ENCODE results near the gene MYBPC1.

The MYBPC1 gene

GRCh38 chr12:101697930-101698799, 103.4 kb downstream of the MYBPC1 start (continued):
- peak; percentile 13; the same call in 1 of the 2 replicates for TF ChIP-seq YY1 (tag by site-specific recombination; IDR thresholded peaks at IDR 0.05)
- no peak for TF ChIP-seq ZNF404 (tag by site-specific recombination; IDR thresholded peaks at IDR 0.05)
- no peak for TF ChIP-seq ZNF529 (tag by site-specific recombination; IDR thresholded peaks at IDR 0.05; ENCODE audit: insufficient replicate concordance)
- TF ChIP-seq ZNF202 (tag by site-specific recombination; IDR thresholded peaks at IDR 0.05; ENCODE audit: borderline replicate concordance) = no peak
- TF ChIP-seq PRDM1 (tag by site-specific recombination; IDR thresholded peaks at IDR 0.05) = no peak
- no peak for TF ChIP-seq ZBTB48 (tag by site-specific recombination; IDR thresholded peaks at IDR 0.05)
- TF ChIP-seq ZNF169 (tag by site-specific recombination; IDR thresholded peaks at IDR 0.05) = no peak
- TF ChIP-seq ZNF549 (tag by site-specific recombination; IDR thresholded peaks at IDR 0.05) = no peak
- no peak for TF ChIP-seq ZNF585B (tag by site-specific recombination; IDR thresholded peaks at IDR 0.05)
- no peak for TF ChIP-seq ZNF548 (tag by site-specific recombination; IDR thresholded peaks at IDR 0.05)
- no peak for TF ChIP-seq ZFHX2 (tag by site-specific recombination; conservative IDR thresholded peaks at IDR 0.05)
- TF ChIP-seq, protein P1, sequence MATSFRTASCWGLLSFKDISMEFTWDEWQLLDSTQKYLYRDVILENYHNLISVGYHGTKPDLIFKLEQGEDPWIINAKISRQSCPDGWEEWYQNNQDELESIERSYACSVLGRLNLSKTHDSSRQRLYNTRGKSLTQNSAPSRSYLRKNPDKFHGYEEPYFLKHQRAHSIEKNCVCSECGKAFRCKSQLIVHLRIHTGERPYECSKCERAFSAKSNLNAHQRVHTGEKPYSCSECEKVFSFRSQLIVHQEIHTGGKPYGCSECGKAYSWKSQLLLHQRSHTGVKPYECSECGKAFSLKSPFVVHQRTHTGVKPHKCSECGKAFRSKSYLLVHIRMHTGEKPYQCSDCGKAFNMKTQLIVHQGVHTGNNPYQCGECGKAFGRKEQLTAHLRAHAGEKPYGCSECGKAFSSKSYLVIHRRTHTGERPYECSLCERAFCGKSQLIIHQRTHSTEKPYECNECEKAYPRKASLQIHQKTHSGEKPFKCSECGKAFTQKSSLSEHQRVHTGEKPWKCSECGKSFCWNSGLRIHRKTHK (tag by site-specific recombination; IDR thresholded peaks at IDR 0.05) = no peak
- TF ChIP-seq ZNF341 (tag by site-specific recombination; IDR thresholded peaks at IDR 0.05; ENCODE audit: low read depth) = no peak
- no peak for TF ChIP-seq ZNF791 (tag by site-specific recombination; IDR thresholded peaks at IDR 0.05)
- TF ChIP-seq ZNF324 (tag by site-specific recombination; IDR thresholded peaks at IDR 0.05) = no peak
- TF ChIP-seq BCL11A (tag by site-specific recombination; IDR thresholded peaks at IDR 0.05; ENCODE audit: low read depth) = no peak
- no peak for TF ChIP-seq ZNF626 (tag by site-specific recombination; IDR thresholded peaks at IDR 0.05)
- no peak for TF ChIP-seq ZNF280D (tag by site-specific recombination; IDR thresholded peaks at IDR 0.05)
- TF ChIP-seq OSR2 (tag by site-specific recombination; IDR thresholded peaks at IDR 0.05) = peak; percentile 40; the same call in 1 of the 2 replicates
- TF ChIP-seq ZNF785 (tag by site-specific recombination; IDR thresholded peaks at IDR 0.05) = no peak
- TF ChIP-seq ZNF560 (tag by site-specific recombination; IDR thresholded peaks at IDR 0.05; ENCODE audit: borderline replicate concordance) = no peak
- TF ChIP-seq, protein P2, sequence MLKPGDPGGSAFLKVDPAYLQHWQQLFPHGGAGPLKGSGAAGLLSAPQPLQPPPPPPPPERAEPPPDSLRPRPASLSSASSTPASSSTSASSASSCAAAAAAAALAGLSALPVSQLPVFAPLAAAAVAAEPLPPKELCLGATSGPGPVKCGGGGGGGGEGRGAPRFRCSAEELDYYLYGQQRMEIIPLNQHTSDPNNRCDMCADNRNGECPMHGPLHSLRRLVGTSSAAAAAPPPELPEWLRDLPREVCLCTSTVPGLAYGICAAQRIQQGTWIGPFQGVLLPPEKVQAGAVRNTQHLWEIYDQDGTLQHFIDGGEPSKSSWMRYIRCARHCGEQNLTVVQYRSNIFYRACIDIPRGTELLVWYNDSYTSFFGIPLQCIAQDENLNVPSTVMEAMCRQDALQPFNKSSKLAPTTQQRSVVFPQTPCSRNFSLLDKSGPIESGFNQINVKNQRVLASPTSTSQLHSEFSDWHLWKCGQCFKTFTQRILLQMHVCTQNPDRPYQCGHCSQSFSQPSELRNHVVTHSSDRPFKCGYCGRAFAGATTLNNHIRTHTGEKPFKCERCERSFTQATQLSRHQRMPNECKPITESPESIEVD (tag by site-specific recombination; IDR thresholded peaks at IDR 0.05) = no peak
- no peak for TF ChIP-seq ZNF292 (tag by site-specific recombination; IDR thresholded peaks at IDR 0.05; ENCODE audit: borderline replicate concordance, low read depth)
- TF ChIP-seq, protein P3, sequence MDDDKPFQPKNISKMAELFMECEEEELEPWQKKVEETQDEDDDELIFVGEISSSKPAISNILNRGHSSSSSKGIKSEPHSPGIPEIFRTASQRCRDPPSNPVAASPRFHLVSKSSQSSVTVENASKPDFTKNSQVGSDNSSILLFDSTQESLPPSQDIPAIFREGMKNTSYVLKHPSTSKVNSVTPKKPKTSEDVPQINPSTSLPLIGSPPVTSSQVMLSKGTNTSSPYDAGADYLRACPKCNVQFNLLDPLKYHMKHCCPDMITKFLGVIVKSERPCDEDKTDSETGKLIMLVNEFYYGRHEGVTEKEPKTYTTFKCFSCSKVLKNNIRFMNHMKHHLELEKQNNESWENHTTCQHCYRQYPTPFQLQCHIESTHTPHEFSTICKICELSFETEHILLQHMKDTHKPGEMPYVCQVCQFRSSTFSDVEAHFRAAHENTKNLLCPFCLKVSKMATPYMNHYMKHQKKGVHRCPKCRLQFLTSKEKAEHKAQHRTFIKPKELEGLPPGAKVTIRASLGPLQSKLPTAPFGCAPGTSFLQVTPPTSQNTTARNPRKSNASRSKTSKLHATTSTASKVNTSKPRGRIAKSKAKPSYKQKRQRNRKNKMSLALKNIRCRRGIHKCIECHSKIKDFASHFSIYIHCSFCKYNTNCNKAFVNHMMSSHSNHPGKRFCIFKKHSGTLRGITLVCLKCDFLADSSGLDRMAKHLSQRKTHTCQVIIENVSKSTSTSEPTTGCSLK (tag by site-specific recombination; IDR thresholded peaks at IDR 0.05) = no peak
- no peak for TF ChIP-seq ZNF654 (tag by site-specific recombination; IDR thresholded peaks at IDR 0.05; ENCODE audit: low read depth)
- no peak for TF ChIP-seq ZNF146 (tag by site-specific recombination; IDR thresholded peaks at IDR 0.05)
- no peak for TF ChIP-seq ZNF362 (tag by site-specific recombination; IDR thresholded peaks at IDR 0.05)
- no peak for TF ChIP-seq ZNF76 (tag by site-specific recombination; IDR thresholded peaks at IDR 0.05; ENCODE audit: borderline replicate concordance, low read depth)
- TF ChIP-seq, protein P4, sequence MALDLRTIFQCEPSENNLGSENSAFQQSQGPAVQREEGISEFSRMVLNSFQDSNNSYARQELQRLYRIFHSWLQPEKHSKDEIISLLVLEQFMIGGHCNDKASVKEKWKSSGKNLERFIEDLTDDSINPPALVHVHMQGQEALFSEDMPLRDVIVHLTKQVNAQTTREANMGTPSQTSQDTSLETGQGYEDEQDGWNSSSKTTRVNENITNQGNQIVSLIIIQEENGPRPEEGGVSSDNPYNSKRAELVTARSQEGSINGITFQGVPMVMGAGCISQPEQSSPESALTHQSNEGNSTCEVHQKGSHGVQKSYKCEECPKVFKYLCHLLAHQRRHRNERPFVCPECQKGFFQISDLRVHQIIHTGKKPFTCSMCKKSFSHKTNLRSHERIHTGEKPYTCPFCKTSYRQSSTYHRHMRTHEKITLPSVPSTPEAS (tag by site-specific recombination; IDR thresholded peaks at IDR 0.05) = no peak

Measured in HEK293 (cell line).